Measurements from ENCODE around the gene ANKRD49. TPM values are rescaled to one million over a fixed set of nuclear protein-coding genes. Genes with fewer than 3 reads are reported as not detected.

Gene ANKRD49
- total RNA-seq, 1 donor from 2014 or later = 18.9 TPM

- H3K36me3 Mint-ChIP-seq = no peaks in the 10 kb centered on the region
- no peak for TF ChIP-seq EZH2phosphoT487 (IDR thresholded peaks at IDR 0.05)
- no peak for TF ChIP-seq EZH2 (IDR thresholded peaks at IDR 0.05)
- TF ChIP-seq CTCF (IDR thresholded peaks at IDR 0.05) = no peak
Measured at GRCh38 chr11:94516725-94517124, 22.9 kb downstream of the ANKRD49 start.

GRCh38 chr11:94518300-94518699 is 24.5 kb downstream of the ANKRD49 start:
- no peak for DNase-seq (ENCODE audit: low spot score)
- H3K36me3 Mint-ChIP-seq = no peaks in the 10 kb centered on the region

More at GRCh38 chr11:94516725-94517124, 22.9 kb downstream of the ANKRD49 start:
- H2AFZ ChIP-seq (replicated peaks) = no peak overlapping the region
- H3K9me3 ChIP-seq (ENCODE audit: low read depth) = no peaks in the 10 kb centered on the region
- no peak overlapping the region for H3K9ac ChIP-seq
- Mint-ChIP-seq H3K4me1 (peaks cover 6% of the 10 kb centered on the region), H3K4me3 (no peak overlapping the region), H3K9me3 (no peaks in the 10 kb centered on the region), H3K27me3 (ENCODE audit: insufficient read depth, low read depth) (peaks cover 4% of the 10 kb centered on the region), H3K27ac (no peak overlapping the region)
- H3K79me2 ChIP-seq (ENCODE audit: low read depth) = no peaks in the 10 kb centered on the region
- no peaks in the 10 kb centered on the region for H4K20me1 ChIP-seq (ENCODE audit: low read depth)
- no peak overlapping the region for H3K4me3 ChIP-seq
- H3K27me3 ChIP-seq = peaks cover 47% of the 10 kb centered on the region
- no peak overlapping the region for H3K27ac ChIP-seq
- no peaks in the 10 kb centered on the region for H3K36me3 ChIP-seq
- DNase-seq (ENCODE audit: low spot score) = no peak
- H3K4me1 ChIP-seq = no peaks in the 10 kb centered on the region
- H3F3A ChIP-seq (ENCODE audit: low read depth) = no peaks in the 10 kb centered on the region
- H3K4me2 ChIP-seq = no peak overlapping the region

GRCh38 chr11:94519478-94520084 is 25.8 kb downstream of the ANKRD49 start:
- Histone ChIP-seq H2AFZ (replicated peaks) (no peak overlapping the region), H3K79me2 (ENCODE audit: low read depth) (no peaks in the 10 kb centered on the region), H3K9me3 (ENCODE audit: low read depth) (no peaks in the 10 kb centered on the region), H3K4me3 (no peak overlapping the region), H3K4me2 (no peak overlapping the region), H3K27me3 (peaks cover 18% of the 10 kb centered on the region), H3K9ac (no peak overlapping the region), H3F3A (ENCODE audit: low read depth) (no peaks in the 10 kb centered on the region), H3K27ac (no peak overlapping the region), H3K36me3 (no peaks in the 10 kb centered on the region), H4K20me1 (ENCODE audit: low read depth) (no peaks in the 10 kb centered on the region), H3K4me1 (no peaks in the 10 kb centered on the region)
- H3K36me3 Mint-ChIP-seq = no peaks in the 10 kb centered on the region
- no peak overlapping the region for H3K4me3 Mint-ChIP-seq
- peak; percentile 40 for DNase-seq (ENCODE audit: low spot score)
- no peaks in the 10 kb centered on the region for H3K27me3 Mint-ChIP-seq (ENCODE audit: insufficient read depth, low read depth)
- no peaks in the 10 kb centered on the region for H3K4me1 Mint-ChIP-seq
- TF ChIP-seq EZH2 (IDR thresholded peaks at IDR 0.05) = no peak
- TF ChIP-seq CTCF (IDR thresholded peaks at IDR 0.05) = peak; percentile 83
- no peaks in the 10 kb centered on the region for H3K9me3 Mint-ChIP-seq
- no peak overlapping the region for H3K27ac Mint-ChIP-seq

More at GRCh38 chr11:94518300-94518699, 24.5 kb downstream of the ANKRD49 start:
- H4K20me1 ChIP-seq (ENCODE audit: low read depth) = no peaks in the 10 kb centered on the region
- TF ChIP-seq EZH2 (IDR thresholded peaks at IDR 0.05) (no peak), CTCF (IDR thresholded peaks at IDR 0.05) (no peak), EZH2phosphoT487 (IDR thresholded peaks at IDR 0.05) (no peak)
- peaks cover 31% of the 10 kb centered on the region for H3K27me3 ChIP-seq
- no peaks in the 10 kb centered on the region for H3K4me1 ChIP-seq
- no peak overlapping the region for H3K4me3 ChIP-seq
- no peaks in the 10 kb centered on the region for H3F3A ChIP-seq (ENCODE audit: low read depth)
- no peak overlapping the region for H2AFZ ChIP-seq (replicated peaks)
- no peak overlapping the region for H3K9ac ChIP-seq
- H3K36me3 ChIP-seq = no peaks in the 10 kb centered on the region
- no peak overlapping the region for H3K4me3 Mint-ChIP-seq
- no peaks in the 10 kb centered on the region for H3K79me2 ChIP-seq (ENCODE audit: low read depth)
- H3K9me3 ChIP-seq (ENCODE audit: low read depth) = no peaks in the 10 kb centered on the region
- no peaks in the 10 kb centered on the region for H3K9me3 Mint-ChIP-seq
- no peak overlapping the region for H3K27ac Mint-ChIP-seq
- no peak overlapping the region for H3K4me2 ChIP-seq
- no peak overlapping the region for H3K27ac ChIP-seq
- peaks cover under 1% of the 10 kb centered on the region for H3K27me3 Mint-ChIP-seq (ENCODE audit: insufficient read depth, low read depth)
- H3K4me1 Mint-ChIP-seq = no peaks in the 10 kb centered on the region
